ENCODE measurements around the gene ACOT7.

The ACOT7 gene

GRCh38 chr1:6279066-6279465 is 114.5 kb downstream of the ACOT7 start:
- no peak overlapping the region for H3K9ac ChIP-seq (ENCODE audit: low read depth in 1 of 2, low read length in 2 of 2)
- H3K4me1 ChIP-seq (ENCODE audit: control insufficient read depth in 2 of 2, insufficient read depth in 2 of 2, low read length in 2 of 2), result peaks cover 14 to 37% of the 10 kb centered on the region in 2 donors
- no peaks in the 10 kb centered on the region for H3K9me3 ChIP-seq (ENCODE audit: control insufficient read depth in 2 of 2, low read length in 2 of 2)
- peaks cover 0 to 2% of the 10 kb centered on the region in 2 donors for H3K36me3 ChIP-seq (ENCODE audit: control insufficient read depth in 2 of 2, insufficient read depth in 2 of 2, low read length in 2 of 2)
- H3K4me3 ChIP-seq (ENCODE audit: low read length in 2 of 2), result no peak overlapping the region
- H3K27me3 ChIP-seq (ENCODE audit: control insufficient read depth in 2 of 2, insufficient read depth in 2 of 2, low read length in 2 of 2), result no peaks in the 10 kb centered on the region
- H3K27ac ChIP-seq (ENCODE audit: low read depth in 2 of 2, low read length in 2 of 2), result no peak overlapping the region

- Histone ChIP-seq H3K4me3 (ENCODE audit: low read length in 2 of 2) (no peak overlapping the region), H3K9me3 (ENCODE audit: control insufficient read depth in 2 of 2, low read length in 2 of 2) (no peaks in the 10 kb centered on the region), H3K27me3 (ENCODE audit: control insufficient read depth in 2 of 2, insufficient read depth in 2 of 2, low read length in 2 of 2) (no peaks in the 10 kb centered on the region), H3K9ac (ENCODE audit: low read depth in 1 of 2, low read length in 2 of 2) (peak overlapping the region in 1 of 2 donors; percentile 6), H3K4me1 (ENCODE audit: control insufficient read depth in 2 of 2, insufficient read depth in 2 of 2, low read length in 2 of 2) (peaks cover 14 to 37% of the 10 kb centered on the region in 2 donors), H3K36me3 (ENCODE audit: control insufficient read depth in 2 of 2, insufficient read depth in 2 of 2, low read length in 2 of 2) (peaks cover 2% of the 10 kb centered on the region in 2 donors), H3K27ac (ENCODE audit: low read depth in 2 of 2, low read length in 2 of 2) (peak overlapping the region in 1 of 2 donors; percentile 23)
Observed at GRCh38 chr1:6278263-6278662, 115.3 kb downstream of the ACOT7 start.

- H3K27ac ChIP-seq (ENCODE audit: low read depth in 2 of 2, low read length in 2 of 2), result peak overlapping the region; percentile 52 to 66
- H3K36me3 ChIP-seq (ENCODE audit: control insufficient read depth in 2 of 2, insufficient read depth in 2 of 2, low read length in 2 of 2), result peaks cover 2% of the 10 kb centered on the region in 2 donors
- no peak overlapping the region for H3K4me3 ChIP-seq (ENCODE audit: low read length in 2 of 2)
- H3K9me3 ChIP-seq (ENCODE audit: control insufficient read depth in 2 of 2, low read length in 2 of 2), result no peaks in the 10 kb centered on the region
- H3K4me1 ChIP-seq (ENCODE audit: control insufficient read depth in 2 of 2, insufficient read depth in 2 of 2, low read length in 2 of 2), result peaks cover 10 to 34% of the 10 kb centered on the region in 2 donors
- H3K27me3 ChIP-seq (ENCODE audit: control insufficient read depth in 2 of 2, insufficient read depth in 2 of 2, low read length in 2 of 2), result no peaks in the 10 kb centered on the region
- H3K9ac ChIP-seq (ENCODE audit: low read depth in 1 of 2, low read length in 2 of 2), result no peak overlapping the region
Observed at GRCh38 chr1:6276811-6277555, 116.6 kb downstream of the ACOT7 start.

DNA sequence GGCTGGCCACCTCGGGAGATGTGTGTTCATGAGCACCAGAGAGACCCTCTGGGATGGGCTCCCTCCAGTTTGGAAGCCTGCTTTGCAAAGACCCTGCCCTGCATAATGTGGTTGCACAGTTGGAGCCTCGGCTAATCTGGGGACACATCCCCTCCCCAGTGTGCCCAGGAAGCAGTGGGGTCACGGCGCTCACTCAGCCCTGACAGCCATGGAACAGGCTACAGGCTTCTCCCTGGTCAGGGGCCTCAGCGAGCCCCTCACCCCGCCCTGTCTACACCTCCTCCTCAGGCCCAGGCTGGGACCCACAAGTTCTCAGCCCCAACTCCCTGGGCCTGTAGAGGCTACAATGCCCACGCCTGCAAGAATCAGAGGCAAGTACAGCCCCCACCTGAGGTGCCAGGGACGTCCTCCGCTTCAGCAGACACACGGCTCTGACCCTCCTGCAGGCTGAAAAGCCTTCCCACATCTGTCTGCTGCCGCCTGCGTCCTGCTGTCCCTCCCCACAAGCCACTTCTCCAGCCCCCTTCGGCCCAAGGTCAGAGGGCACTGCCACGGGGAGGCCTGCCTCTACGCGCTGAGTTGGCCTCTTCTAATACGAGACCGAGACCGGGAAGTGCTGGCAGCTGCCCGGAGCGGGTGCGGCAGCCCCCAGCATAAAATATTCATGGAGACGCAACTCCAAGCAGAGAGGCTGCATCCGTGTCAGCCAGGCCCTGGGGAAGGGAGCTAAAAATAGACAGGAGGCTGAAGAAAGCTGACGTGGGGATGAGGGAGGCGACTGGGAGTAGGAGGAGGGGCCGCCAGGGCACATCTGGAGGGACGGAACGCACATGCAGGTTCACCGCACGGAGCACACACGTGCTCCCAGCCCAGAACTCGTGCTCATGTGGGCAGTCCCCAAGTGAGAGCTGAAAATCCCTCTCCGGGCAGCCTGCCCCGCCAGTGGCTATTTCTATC is 117.5 kb downstream of the ACOT7 start:
- Histone ChIP-seq H3K4me3 (ENCODE audit: low read length in 2 of 2) (no peak overlapping the region), H3K36me3 (ENCODE audit: control insufficient read depth in 2 of 2, insufficient read depth in 2 of 2, low read length in 2 of 2) (peaks cover 2% of the 10 kb centered on the region in 2 donors), H3K4me1 (ENCODE audit: control insufficient read depth in 2 of 2, insufficient read depth in 2 of 2, low read length in 2 of 2) (peaks cover 12 to 35% of the 10 kb centered on the region in 2 donors), H3K27me3 (ENCODE audit: control insufficient read depth in 2 of 2, insufficient read depth in 2 of 2, low read length in 2 of 2) (no peaks in the 10 kb centered on the region), H3K9ac (ENCODE audit: low read depth in 1 of 2, low read length in 2 of 2) (peak overlapping the region; percentile 24 to 49), H3K27ac (ENCODE audit: low read depth in 2 of 2, low read length in 2 of 2) (peak overlapping the region; percentile 52 to 66), H3K9me3 (ENCODE audit: control insufficient read depth in 2 of 2, low read length in 2 of 2) (no peaks in the 10 kb centered on the region)

DNA sequence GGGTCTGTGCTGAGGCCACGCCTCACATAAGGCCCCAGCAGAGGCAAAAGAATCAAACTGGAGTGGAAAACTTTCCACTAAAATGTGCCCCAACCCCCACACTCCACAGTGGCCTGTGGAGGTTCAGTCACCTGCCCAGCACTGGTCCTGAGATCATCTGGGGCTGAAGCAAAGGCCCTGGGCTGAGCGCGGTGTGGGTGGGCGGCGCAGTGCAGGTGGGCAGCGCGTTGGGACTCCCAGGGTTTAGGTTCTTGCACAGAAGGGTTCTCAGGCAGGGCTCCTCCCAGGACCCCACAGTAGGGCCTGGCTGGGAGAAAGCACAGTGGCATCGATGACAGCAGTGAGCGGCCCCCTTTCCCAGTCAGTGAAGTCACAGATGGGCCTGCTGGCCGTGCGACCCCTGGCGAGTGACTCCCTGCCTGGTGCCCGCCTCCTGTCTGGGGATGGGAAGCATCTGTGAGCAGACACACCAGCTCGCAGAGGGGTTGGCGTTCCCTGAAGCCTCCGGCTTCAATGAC is 118.9 kb downstream of the ACOT7 start:
- H3K4me3 ChIP-seq (ENCODE audit: low read length in 2 of 2), result no peak overlapping the region
- no peaks in the 10 kb centered on the region for H3K27me3 ChIP-seq (ENCODE audit: control insufficient read depth in 2 of 2, insufficient read depth in 2 of 2, low read length in 2 of 2)
- no peaks in the 10 kb centered on the region for H3K9me3 ChIP-seq (ENCODE audit: control insufficient read depth in 2 of 2, low read length in 2 of 2)
- peaks cover 2% of the 10 kb centered on the region in 2 donors for H3K36me3 ChIP-seq (ENCODE audit: control insufficient read depth in 2 of 2, insufficient read depth in 2 of 2, low read length in 2 of 2)
- no peak overlapping the region for H3K9ac ChIP-seq (ENCODE audit: low read depth in 1 of 2, low read length in 2 of 2)
- H3K4me1 ChIP-seq (ENCODE audit: control insufficient read depth in 2 of 2, insufficient read depth in 2 of 2, low read length in 2 of 2), result peaks cover 26 to 49% of the 10 kb centered on the region in 2 donors
- no peak overlapping the region for H3K27ac ChIP-seq (ENCODE audit: low read depth in 2 of 2, low read length in 2 of 2)

- no peak overlapping the region for H3K4me3 ChIP-seq (ENCODE audit: low read length in 2 of 2)
- no peaks in the 10 kb centered on the region for H3K9me3 ChIP-seq (ENCODE audit: control insufficient read depth in 2 of 2, low read length in 2 of 2)
- no peaks in the 10 kb centered on the region for H3K27me3 ChIP-seq (ENCODE audit: control insufficient read depth in 2 of 2, insufficient read depth in 2 of 2, low read length in 2 of 2)
- peaks cover 32 to 55% of the 10 kb centered on the region in 2 donors for H3K4me1 ChIP-seq (ENCODE audit: control insufficient read depth in 2 of 2, insufficient read depth in 2 of 2, low read length in 2 of 2)
- H3K27ac ChIP-seq (ENCODE audit: low read depth in 2 of 2, low read length in 2 of 2), result peak overlapping the region in 1 of 2 donors; percentile 32
- H3K36me3 ChIP-seq (ENCODE audit: control insufficient read depth in 2 of 2, insufficient read depth in 2 of 2, low read length in 2 of 2), result peaks cover 0 to 2% of the 10 kb centered on the region in 2 donors
- no peak overlapping the region for H3K9ac ChIP-seq (ENCODE audit: low read depth in 1 of 2, low read length in 2 of 2)
Observed at GRCh38 chr1:6274102-6274501, 119.5 kb downstream of the ACOT7 start.

GRCh38 chr1:6273380-6273891 is 120.1 kb downstream of the ACOT7 start:
- Histone ChIP-seq H3K36me3 (ENCODE audit: control insufficient read depth in 2 of 2, insufficient read depth in 2 of 2, low read length in 2 of 2) (peaks cover 0 to 2% of the 10 kb centered on the region in 2 donors), H3K9ac (ENCODE audit: low read depth in 1 of 2, low read length in 2 of 2) (peak overlapping the region in 1 of 2 donors; percentile 22), H3K27ac (ENCODE audit: low read depth in 2 of 2, low read length in 2 of 2) (peak overlapping the region in 1 of 2 donors; percentile 74), H3K4me1 (ENCODE audit: control insufficient read depth in 2 of 2, insufficient read depth in 2 of 2, low read length in 2 of 2) (peaks cover 32 to 58% of the 10 kb centered on the region in 2 donors), H3K4me3 (ENCODE audit: low read length in 2 of 2) (no peak overlapping the region), H3K27me3 (ENCODE audit: control insufficient read depth in 2 of 2, insufficient read depth in 2 of 2, low read length in 2 of 2) (no peaks in the 10 kb centered on the region), H3K9me3 (ENCODE audit: control insufficient read depth in 2 of 2, low read length in 2 of 2) (no peaks in the 10 kb centered on the region)

- Histone ChIP-seq H3K27me3 (ENCODE audit: control insufficient read depth in 2 of 2, insufficient read depth in 2 of 2, low read length in 2 of 2) (no peaks in the 10 kb centered on the region), H3K36me3 (ENCODE audit: control insufficient read depth in 2 of 2, insufficient read depth in 2 of 2, low read length in 2 of 2) (peaks cover 0 to 2% of the 10 kb centered on the region in 2 donors), H3K9me3 (ENCODE audit: control insufficient read depth in 2 of 2, low read length in 2 of 2) (no peaks in the 10 kb centered on the region), H3K4me1 (ENCODE audit: control insufficient read depth in 2 of 2, insufficient read depth in 2 of 2, low read length in 2 of 2) (peaks cover 32 to 58% of the 10 kb centered on the region in 2 donors), H3K9ac (ENCODE audit: low read depth in 1 of 2, low read length in 2 of 2) (peak overlapping the region; percentile 17 to 22), H3K4me3 (ENCODE audit: low read length in 2 of 2) (no peak overlapping the region), H3K27ac (ENCODE audit: low read depth in 2 of 2, low read length in 2 of 2) (peak overlapping the region in 1 of 2 donors; percentile 74)
Observed at GRCh38 chr1:6272868-6273267, 120.7 kb downstream of the ACOT7 start.

DNA sequence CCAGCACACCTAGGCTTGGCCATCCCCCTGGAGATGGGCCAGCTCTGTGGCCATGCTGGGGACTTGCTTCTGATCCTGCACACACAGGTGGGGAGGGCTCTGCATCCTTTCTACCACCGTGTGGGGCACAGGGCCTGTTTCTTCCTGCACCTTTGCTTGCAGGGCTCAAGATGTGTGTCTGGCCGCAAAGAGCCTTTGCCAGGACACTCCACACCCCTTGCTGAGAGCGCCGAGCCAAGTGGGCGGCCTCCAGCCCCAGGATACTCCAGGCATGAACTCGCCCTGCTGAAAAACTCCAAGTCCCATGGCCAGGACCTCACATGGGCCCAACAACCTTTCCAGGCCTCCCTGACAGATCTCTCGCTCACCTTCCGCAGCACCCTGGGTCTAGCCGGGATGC is 121.1 kb downstream of the ACOT7 start:
- Histone ChIP-seq H3K4me1 (ENCODE audit: control insufficient read depth in 2 of 2, insufficient read depth in 2 of 2, low read length in 2 of 2) (peaks cover 32 to 55% of the 10 kb centered on the region in 2 donors), H3K9me3 (ENCODE audit: control insufficient read depth in 2 of 2, low read length in 2 of 2) (no peaks in the 10 kb centered on the region), H3K27me3 (ENCODE audit: control insufficient read depth in 2 of 2, insufficient read depth in 2 of 2, low read length in 2 of 2) (no peaks in the 10 kb centered on the region), H3K4me3 (ENCODE audit: low read length in 2 of 2) (no peak overlapping the region), H3K9ac (ENCODE audit: low read depth in 1 of 2, low read length in 2 of 2) (peak overlapping the region in 1 of 2 donors; percentile 17), H3K27ac (ENCODE audit: low read depth in 2 of 2, low read length in 2 of 2) (peak overlapping the region; percentile 74 to 80), H3K36me3 (ENCODE audit: control insufficient read depth in 2 of 2, insufficient read depth in 2 of 2, low read length in 2 of 2) (peaks cover 0 to 2% of the 10 kb centered on the region in 2 donors)

Data from mucosa of rectum (tissue), 2 donors.